HL-60 (cell line): ENCODE measurements around the gene KAT2A.

Experiments
- DNase-seq, 2 experiments: peaks; one replicate each; pipeline ENCODE4 v3.0.0-alpha.2; 2010 to 2020; ENCODE audit warnings: low read depth in 1 of 2, low spot score in 1 of 2
- H3K27ac ChIP-seq: fragments of 250-450 bp; sonication (Bioruptor Pico); replicated peaks from 2 replicates; pipeline ENCODE4 v1.5.1; 2020; ENCODE audit warnings: mild to moderate bottlenecking, moderate library complexity
- H3K27me3 ChIP-seq: fragments of 250-450 bp; sonication (Bioruptor Pico); 2 replicates; pipeline ENCODE4 v1.5.1; 2021; ENCODE audit warnings: mild to moderate bottlenecking, moderate library complexity; ENCODE audit not compliant: insufficient read depth, poor library complexity, severe bottlenecking
- H3K4me3 ChIP-seq: replicated peaks from 2 replicates; pipeline ENCODE4 v1.5.1; 2011; ENCODE audit warnings: mild to moderate bottlenecking, control low read depth, low read length; ENCODE audit not compliant: insufficient read depth
- CTCF ChIP-seq: IDR thresholded peaks from one replicate; pipeline ENCODE4 v1.5.1; 2011; ENCODE audit warnings: low read length, control low read depth, inconsistent platforms; ENCODE audit not compliant: insufficient read depth
- GABPA ChIP-seq: IDR thresholded peaks from 2 replicates; pipeline ENCODE4 v1.6.1; 2012; ENCODE audit warnings: low read depth
- POLR2AphosphoS5 ChIP-seq: IDR thresholded peaks from 2 replicates; pipeline ENCODE4 v1.6.1; 2012; ENCODE audit warnings: low read depth
- REST ChIP-seq: IDR thresholded peaks from 2 replicates; pipeline ENCODE4 v1.6.1; 2012; ENCODE audit warnings: low read depth; ENCODE audit not compliant: insufficient replicate concordance
- SPI1 ChIP-seq: IDR thresholded peaks from 2 replicates; pipeline ENCODE4 v1.6.1; 2012; ENCODE audit warnings: low read depth, mild to moderate bottlenecking, borderline replicate concordance

KAT2A gene

DNA sequence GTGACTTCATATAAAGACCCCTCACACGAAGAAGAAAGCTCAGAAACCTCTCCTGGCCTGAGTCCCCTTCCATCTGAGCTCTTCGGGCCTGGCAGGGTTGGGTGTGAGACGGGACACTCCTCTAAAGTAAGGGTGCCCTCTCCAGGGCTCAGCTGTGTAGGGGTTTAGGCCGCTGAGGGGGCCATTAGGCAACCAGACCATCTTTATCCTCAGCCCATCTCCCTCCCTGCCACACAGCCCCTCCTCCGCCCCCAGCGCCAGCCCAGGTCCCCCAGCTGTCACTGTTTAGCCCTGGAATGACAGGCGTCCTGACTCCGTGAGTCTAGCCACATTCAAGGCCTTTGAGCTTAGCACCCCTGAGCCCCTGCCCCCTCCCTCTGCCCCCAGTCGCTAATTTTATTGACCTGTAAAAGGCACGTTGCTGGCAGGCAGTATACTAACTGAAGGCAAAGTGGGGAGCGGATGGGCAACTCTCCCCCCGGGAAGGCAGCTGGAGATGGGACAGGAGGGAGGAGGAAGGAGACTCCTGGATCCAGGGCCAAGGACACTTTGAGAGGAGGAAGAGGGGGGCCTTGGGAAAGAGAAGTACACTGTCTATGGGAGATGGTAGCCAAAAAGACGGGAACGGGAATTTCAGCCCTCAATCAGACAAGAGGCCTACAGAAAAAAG is 22.3 kb downstream of the KAT2A start:
- TF ChIP-seq REST: no peak
- TF ChIP-seq CTCF: no peak
- no peak for TF ChIP-seq POLR2AphosphoS5
- TF ChIP-seq GABPA: no peak
- no peak for TF ChIP-seq SPI1
- no peak overlapping the region for H3K4me3 ChIP-seq
- peaks cover 4% of the 10 kb centered on the region for H3K27me3 ChIP-seq
- H3K27ac ChIP-seq: no peak overlapping the region
- DNase-seq: no peak

DNA sequence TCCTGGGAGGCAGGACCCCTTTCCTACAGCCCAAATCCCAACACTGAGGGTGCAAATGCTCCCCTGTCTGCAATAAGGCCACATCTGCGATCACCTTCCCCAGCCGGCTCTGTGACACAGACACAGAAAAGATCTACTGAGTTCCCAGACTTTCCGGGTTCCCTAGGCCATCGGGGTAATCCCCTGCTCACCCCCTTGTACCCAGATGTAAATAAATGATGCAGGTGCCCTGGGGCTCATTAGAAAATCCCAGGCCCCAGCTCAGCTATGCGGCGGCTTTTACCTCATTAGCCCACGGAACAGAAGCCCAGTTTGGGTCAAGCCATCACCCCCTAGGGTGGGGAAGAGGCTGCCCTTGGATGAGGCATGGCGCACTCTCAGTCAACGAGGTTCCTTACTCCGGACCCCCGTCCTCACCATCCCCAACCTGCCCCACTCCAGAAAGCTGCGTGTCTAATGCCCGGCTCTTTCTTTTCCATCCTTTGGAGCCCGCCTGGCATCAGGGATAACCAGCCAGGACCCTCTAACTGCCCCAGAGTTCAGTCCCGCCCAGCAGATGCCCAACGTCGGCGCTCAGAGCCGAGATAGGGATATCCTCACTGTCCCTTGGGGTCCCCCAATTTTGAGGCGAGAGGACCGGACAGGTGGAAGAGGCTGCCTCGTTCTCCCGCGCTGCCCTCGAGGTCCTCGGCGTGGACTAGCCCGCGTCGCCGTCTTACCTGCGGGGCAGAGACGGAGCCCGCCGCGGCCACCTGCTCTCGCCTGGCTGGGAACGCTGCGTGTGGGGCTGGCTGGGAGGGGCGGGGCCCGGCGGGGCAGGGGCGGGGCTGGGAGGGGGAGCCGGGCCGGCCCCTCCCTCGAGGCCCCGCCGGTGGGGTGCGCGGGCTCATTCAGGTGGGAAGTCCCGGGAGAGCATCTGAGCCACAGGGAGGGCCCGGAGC is 23.2 kb downstream of the KAT2A start, which contains the start of gene ZNF385C:
TSS of gene ZNF385C (minus strand) at position 783 of the 941 bp plus-strand sequence. CDS start 35,417 bp downstream, outside the sequence.
- H3K27ac ChIP-seq: no peak within 1 kb of the TSS
- no peak for DNase-seq
- TF ChIP-seq SPI1 (no peak), REST (no peak), CTCF (no peak), GABPA (no peak), POLR2AphosphoS5 (no peak)
- no peak within 1 kb of the TSS for H3K4me3 ChIP-seq
- H3K27me3 ChIP-seq: peaks cover 4% of the 10 kb centered on the region

DNA sequence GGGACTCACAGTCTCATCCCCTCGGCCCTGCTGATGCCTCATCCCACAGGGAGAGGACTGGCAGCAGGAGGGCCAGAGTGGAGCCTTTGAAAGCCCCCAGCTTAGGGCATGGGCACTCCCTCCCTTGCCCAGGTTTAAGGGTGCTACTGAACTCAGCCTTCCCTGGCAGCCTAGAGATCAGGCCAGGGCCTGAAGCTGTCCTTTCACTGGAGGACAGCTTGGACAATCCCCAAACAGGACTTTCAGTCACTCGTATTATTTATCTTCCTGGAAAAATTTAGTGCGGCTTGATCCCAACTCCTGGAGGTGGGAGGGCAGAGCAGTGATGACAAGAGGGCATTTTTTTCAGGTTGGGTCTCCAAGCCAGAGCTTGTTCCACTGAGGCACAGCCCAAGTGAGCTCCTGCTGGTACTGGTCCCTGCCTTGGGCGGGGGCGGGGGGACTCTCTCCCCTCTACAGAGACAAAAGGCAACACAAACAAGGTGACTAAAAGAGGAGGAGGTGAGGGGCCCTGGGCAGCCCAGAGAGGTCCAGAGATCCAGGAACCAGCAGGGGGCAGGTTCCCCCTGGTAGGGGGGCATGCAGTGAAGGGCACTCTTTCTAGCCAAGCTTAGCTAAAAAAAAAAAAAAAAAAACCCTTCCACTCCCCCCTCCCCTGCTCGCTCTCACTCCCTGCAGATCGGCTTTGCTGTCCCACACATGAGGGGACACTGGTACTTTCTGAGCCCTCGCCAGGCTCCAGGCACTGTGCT is 24.6 kb downstream of the KAT2A start:
- DNase-seq: no peak
- TF ChIP-seq GABPA (no peak), REST (no peak), POLR2AphosphoS5 (no peak), SPI1 (no peak), CTCF (no peak)
- no peak overlapping the region for H3K27ac ChIP-seq
- no peak overlapping the region for H3K4me3 ChIP-seq
- peaks cover 4% of the 10 kb centered on the region for H3K27me3 ChIP-seq
